Cardiac fibroblast (primary cell): ENCODE results near the gene SIGLEC15.

Source experiments
- DNase-seq, 2 donors: peaks; one replicate each; pipeline versions ENCODE4 v3.0.0 to v3.0.0-alpha.2; 2010; ENCODE audit warnings: low read depth in 2 of 2
- H3K4me3 ChIP-seq, 2 donors: replicated peaks in 1 of 2; 1 replicate in 1 of 2; 2 replicates in 1 of 2; pipeline ENCODE4 v1.5.1; 2011; ENCODE audit warnings: low read depth in 2 of 2, low read length in 2 of 2, mild to moderate bottlenecking in 2 of 2, moderate library complexity in 1 of 2
- TF ChIP-seq, protein P1 (sequence below): IDR thresholded peaks from one replicate; pipeline ENCODE4 v1.5.1; 2011; ENCODE audit warnings: low read depth, mild to moderate bottlenecking, low read length, inconsistent platforms

SIGLEC15 gene, protein sequence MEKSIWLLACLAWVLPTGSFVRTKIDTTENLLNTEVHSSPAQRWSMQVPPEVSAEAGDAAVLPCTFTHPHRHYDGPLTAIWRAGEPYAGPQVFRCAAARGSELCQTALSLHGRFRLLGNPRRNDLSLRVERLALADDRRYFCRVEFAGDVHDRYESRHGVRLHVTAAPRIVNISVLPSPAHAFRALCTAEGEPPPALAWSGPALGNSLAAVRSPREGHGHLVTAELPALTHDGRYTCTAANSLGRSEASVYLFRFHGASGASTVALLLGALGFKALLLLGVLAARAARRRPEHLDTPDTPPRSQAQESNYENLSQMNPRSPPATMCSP

DNA sequence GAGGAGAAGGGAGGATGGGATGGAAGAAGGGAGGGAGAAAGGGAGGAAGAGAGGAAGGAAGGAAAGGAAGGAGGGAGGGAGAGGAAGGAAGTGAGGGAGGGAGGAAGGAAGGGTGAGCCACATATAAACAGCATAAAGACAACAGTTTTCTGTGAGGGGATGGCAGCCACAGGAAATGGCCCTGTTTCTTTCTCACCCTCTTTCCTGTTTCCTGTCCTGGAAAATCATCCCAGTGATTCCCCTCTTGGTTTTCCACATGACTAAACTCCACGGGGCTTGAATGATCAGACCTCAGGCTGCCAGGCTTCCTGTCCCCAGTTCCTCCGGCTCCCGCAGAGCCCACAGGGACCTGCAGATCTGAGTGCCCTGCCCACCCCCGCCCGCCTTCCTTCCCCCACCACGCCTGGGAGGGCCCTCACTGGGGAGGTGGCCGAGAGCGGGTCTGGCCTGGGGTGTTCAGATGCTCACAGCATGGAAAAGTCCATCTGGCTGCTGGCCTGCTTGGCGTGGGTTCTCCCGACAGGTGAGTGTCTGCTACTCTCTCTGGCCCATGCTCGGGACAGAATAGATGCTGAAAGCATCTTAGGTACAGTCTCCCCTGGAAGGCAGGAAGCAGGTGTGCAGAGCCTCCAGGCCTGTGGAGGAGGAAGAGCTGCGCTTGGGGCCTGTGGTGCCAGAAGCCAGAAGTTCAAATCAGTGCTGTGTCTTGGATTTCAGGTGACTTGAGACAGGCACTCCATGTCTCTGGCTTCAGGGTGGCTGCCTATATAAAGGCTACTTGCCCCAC lies at the start of gene SIGLEC15:
TSS of gene SIGLEC15 (plus strand) at position 418 of the 787 bp plus-strand sequence. CDS start at position 472, 54 bp downstream.
- no peak within 1 kb of the TSS for H3K4me3 ChIP-seq
- DNase-seq = peak in 1 of 2 donors; percentile 36
- TF ChIP-seq, protein P1, sequence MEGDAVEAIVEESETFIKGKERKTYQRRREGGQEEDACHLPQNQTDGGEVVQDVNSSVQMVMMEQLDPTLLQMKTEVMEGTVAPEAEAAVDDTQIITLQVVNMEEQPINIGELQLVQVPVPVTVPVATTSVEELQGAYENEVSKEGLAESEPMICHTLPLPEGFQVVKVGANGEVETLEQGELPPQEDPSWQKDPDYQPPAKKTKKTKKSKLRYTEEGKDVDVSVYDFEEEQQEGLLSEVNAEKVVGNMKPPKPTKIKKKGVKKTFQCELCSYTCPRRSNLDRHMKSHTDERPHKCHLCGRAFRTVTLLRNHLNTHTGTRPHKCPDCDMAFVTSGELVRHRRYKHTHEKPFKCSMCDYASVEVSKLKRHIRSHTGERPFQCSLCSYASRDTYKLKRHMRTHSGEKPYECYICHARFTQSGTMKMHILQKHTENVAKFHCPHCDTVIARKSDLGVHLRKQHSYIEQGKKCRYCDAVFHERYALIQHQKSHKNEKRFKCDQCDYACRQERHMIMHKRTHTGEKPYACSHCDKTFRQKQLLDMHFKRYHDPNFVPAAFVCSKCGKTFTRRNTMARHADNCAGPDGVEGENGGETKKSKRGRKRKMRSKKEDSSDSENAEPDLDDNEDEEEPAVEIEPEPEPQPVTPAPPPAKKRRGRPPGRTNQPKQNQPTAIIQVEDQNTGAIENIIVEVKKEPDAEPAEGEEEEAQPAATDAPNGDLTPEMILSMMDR = no peak

DNA sequence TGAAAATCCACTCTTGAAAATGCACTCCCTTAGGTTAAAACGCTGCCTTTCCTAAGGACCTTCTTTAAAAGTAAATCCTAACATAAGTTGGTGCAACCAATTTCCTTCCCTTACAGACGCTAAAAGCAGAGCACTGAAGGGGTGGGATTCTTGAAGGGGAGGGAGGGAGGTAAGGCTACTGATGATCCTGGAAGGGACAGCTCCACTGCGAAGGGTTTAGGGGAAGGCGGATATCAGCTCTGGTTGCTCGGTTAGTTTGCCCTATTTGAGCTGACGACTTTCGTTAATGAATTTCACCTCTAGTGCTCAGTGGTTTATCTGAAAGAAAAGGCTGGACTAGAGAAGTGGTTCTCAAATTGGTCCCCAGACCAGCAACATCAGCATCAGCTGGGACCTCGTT lies 49.7 kb upstream of the SIGLEC15 start:
- peak overlapping the region; percentile 57 to 59 for H3K4me3 ChIP-seq
- no peak for DNase-seq
- TF ChIP-seq, protein P1 = no peak

DNA sequence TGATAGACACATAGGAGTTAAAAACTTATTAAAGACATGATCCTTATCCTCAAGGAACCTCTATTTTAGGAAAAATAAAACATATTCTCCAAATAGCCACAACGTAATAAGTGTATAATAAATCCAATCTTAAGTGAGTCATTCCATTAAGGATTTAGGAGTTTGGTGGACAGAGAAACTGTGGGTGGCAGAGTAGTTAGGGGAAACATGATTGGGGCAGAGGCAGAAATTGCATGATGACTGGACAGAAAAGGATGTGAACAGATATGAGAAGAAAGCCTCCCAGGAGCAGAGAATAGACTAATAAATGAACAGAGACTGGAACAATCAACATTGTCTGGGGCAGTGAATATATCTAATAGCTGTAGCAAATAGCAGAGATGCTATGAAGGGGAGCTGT lies 48.1 kb upstream of the SIGLEC15 start:
- peak; percentile 77 to 84 for DNase-seq
- TF ChIP-seq, protein P1 = no peak

DNA sequence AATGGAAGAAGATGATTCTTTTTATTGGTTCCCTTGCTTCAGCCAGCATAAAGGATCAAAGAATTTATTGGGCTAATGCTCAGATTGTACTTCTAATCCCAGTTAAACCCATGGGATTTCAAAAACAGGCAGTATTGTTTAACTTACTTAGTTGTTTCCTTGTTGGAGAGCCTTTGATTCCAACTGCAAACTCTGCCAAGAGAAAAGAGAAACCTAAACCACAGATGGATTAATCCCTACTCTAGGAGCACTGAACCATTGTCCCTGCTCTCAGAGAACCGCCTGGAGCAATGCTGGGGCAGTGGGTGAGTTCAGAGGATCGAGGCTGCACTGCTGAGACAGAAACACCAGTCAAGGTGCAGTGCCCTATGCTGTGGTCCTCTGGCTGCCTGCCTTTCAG lies 44.9 kb upstream of the SIGLEC15 start:
- peak in 1 of 2 donors; percentile 53 for DNase-seq
- H3K4me3 ChIP-seq = no peak overlapping the region
- TF ChIP-seq, protein P1 = no peak

More for the DNA sequence above, 48.1 kb upstream of the SIGLEC15 start:
- H3K4me3 ChIP-seq = no peak overlapping the region

DNA sequence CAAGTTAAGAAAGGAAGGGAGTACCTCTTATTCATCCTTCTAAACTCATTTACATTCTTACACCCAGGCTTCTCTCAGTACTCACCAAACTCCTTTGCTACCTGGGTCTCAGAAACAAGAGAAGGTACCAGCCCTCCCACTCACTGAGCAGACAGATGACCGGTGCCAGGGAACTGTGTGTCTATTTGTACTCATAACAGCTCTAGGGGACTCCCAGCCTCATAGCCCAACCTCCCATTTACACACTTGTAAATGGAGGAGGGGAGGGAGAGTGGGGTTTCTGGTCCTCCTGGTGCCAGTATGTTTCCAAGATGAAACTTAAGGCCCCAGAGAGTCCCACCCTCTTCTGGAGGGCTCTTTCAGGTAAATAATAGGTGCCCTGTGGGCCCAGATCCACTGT lies 42.8 kb upstream of the SIGLEC15 start:
- no peak for DNase-seq
- no peak overlapping the region for H3K4me3 ChIP-seq
- TF ChIP-seq, protein P1 = no peak

DNA sequence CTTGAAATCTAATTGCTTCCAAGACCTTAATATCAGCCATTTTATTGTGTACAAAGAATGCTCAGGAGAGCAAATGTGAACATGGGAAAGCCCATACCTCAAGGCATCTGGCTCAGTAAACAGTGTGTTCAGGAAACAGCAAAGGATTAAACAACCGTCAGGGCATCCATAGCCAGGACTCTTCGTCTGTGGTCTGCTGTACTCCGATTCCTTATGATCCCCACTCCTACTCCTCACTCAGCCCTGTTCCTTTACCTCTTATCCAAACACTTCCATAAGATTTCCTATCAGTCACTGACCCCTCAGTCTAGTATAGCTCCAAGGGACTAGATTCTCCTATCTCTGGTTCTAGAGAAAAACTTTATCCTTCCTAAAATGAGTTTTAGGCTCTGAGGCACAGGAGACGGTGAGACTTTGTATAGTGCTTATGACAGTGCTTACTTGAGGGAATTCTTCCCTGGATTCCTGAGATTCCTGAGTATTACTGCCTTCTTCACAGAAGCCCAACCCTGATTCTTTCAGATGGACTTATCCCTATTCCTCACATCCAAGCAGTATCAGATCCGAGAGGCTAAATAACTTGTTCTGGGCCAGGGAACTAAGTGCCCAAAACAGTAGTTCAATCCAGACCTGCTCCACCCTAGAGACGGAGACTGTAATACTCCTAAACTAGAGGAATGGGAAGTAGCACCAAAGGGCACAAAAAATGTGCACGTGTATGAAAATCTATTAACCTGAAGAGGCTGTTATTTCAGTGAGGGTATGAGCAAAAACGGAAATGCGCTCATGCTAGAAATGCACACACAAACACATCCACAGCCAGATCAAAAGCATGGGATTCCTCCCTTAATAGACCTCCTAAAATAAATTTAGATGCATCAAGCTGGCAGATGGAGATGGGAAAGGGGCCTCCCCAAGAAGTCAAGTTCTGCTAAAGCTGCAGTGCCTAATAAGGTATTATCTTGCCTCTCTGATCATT lies 42.1 kb upstream of the SIGLEC15 start:
- H3K4me3 ChIP-seq = no peak overlapping the region
- TF ChIP-seq, protein P1 = no peak
- DNase-seq = peak; percentile 55 to 61
